ENCODE results near the gene MMAB.

GRCh38 chr12:109589691-109590245 is 16.5 kb upstream of the MMAB start:
- TF ChIP-seq EP300 (IDR thresholded peaks at IDR 0.05) = no peak
- TF ChIP-seq CTCF (IDR thresholded peaks at IDR 0.05) = no peak
- no peak for TF ChIP-seq POLR2AphosphoS5 (IDR thresholded peaks at IDR 0.05)
- no peak for TF ChIP-seq POLR2A (IDR thresholded peaks at IDR 0.05)
